Breast epithelium (tissue), 4 donors: ENCODE results near the gene RNF135. TPM values are rescaled to one million over a fixed set of nuclear protein-coding genes. Genes with fewer than 3 reads are reported as not detected.

ENCODE experiments used
- DNase-seq, 2 donors: peaks; one replicate each; pipeline ENCODE4 v3.0.0-alpha.2; 2019; ENCODE audit warnings: low spot score in 2 of 2
- H3K27ac ChIP-seq, 2 donors: fragments of 200-600 bp; sonication (generic) in 1 of 2; one replicate each; pipeline ENCODE4 v1.5.1; 2016 to 2019; ENCODE audit warnings: mild to moderate bottlenecking in 1 of 2
- H3K27me3 ChIP-seq, 2 donors: fragments of 200-600 bp; sonication (generic) in 1 of 2; one replicate each; pipeline versions ENCODE4 v1.5.1 to v1.6.0; 2017 to 2019; ENCODE audit warnings: control low read depth in 1 of 2, mild to moderate bottlenecking in 1 of 2
- H3K36me3 ChIP-seq: fragments of 200-600 bp; one replicate; pipeline ENCODE4 v1.5.1; 2019
- H3K4me1 ChIP-seq, 2 donors: fragments of 200-600 bp; sonication (generic); one replicate each; pipeline ENCODE4 v1.5.1; 2016 to 2019; ENCODE audit warnings: control low read depth in 1 of 2
- H3K4me3 ChIP-seq, 3 donors: fragments of 200-600 bp; sonication (generic); 1 replicate in 2 of 3; 2 replicates in 1 of 3; pipeline ENCODE4 v1.5.1; 2016 to 2019; ENCODE audit warnings: mild to moderate bottlenecking in 3 of 3, moderate library complexity in 2 of 3
- H3K9me3 ChIP-seq, 2 donors: fragments of 200-600 bp; sonication (generic) in 1 of 2; one replicate each; pipeline ENCODE4 v1.5.1; 2016 to 2019; ENCODE audit warnings: control low read depth in 1 of 2
- CTCF ChIP-seq, 3 donors: fragments of 450-650 bp; IDR thresholded peaks; one replicate each; pipeline ENCODE4 v1.5.1; 2016 to 2017; ENCODE audit warnings: antibody characterized with exemption in 3 of 3, mild to moderate bottlenecking in 3 of 3, moderate library complexity in 3 of 3
- POLR2A ChIP-seq: fragments of 450-650 bp; IDR thresholded peaks from one replicate; pipeline ENCODE4 v1.6.1; 2016; ENCODE audit warnings: antibody characterized with exemption, mild to moderate bottlenecking, moderate library complexity
- POLR2AphosphoS5 ChIP-seq, 3 donors: sonication (generic); formaldehyde crosslinking; IDR thresholded peaks; one replicate each; pipeline ENCODE4 v1.6.1; 2017; ENCODE audit warnings: antibody characterized with exemption in 3 of 3
- intact Hi-C: fragments of 100-400 bp; cut with DNase I; formaldehyde crosslinking; loops from one replicate; pipeline ENCODE4 v1.15.1; 2023; ENCODE audit warnings: low total_unique reads
- total RNA-seq, 3 donors: library from RNA; depleted of rRNA; stranded (reverse); fragments of >200 nt; gene quantifications; one replicate each; pipeline ENCODE4 v1.1.0, GENCODE V29; 2016

Gene RNF135
- total RNA-seq, 3 donors from 2014 or later: 29.2 to 50.2 (median 33.1) TPM

- Histone ChIP-seq H3K4me3 (no peak overlapping the region), H3K9me3 (no peaks in the 10 kb centered on the region), H3K27ac (no peak overlapping the region), H3K27me3 (no peaks in the 10 kb centered on the region), H3K4me1 (no peaks in the 10 kb centered on the region), H3K36me3 (no peaks in the 10 kb centered on the region)
- intact Hi-C loops: no loop called here
- TF ChIP-seq POLR2A (no peak), POLR2AphosphoS5 (IDR thresholded peaks at IDR 0.05) (no peak), CTCF (IDR thresholded peaks at IDR 0.05) (no peak)
- no peak for DNase-seq
Measured at GRCh38 chr17:30933966-30934365, 36.9 kb upstream of the RNF135 start.

GRCh38 chr17:30939051-30939689, 31.7 kb upstream of the RNF135 start:
- H3K27ac ChIP-seq: no peak overlapping the region
- H3K4me3 ChIP-seq: no peak overlapping the region
- H3K36me3 ChIP-seq: no peaks in the 10 kb centered on the region
- TF ChIP-seq POLR2AphosphoS5 (IDR thresholded peaks at IDR 0.05): no peak
- no peaks in the 10 kb centered on the region for H3K9me3 ChIP-seq
- no peaks in the 10 kb centered on the region for H3K4me1 ChIP-seq
- no peaks in the 10 kb centered on the region for H3K27me3 ChIP-seq
- no peak for DNase-seq
- intact Hi-C loops: no loop called here

- Histone ChIP-seq H3K9me3 (no peaks in the 10 kb centered on the region), H3K27ac (no peak overlapping the region), H3K4me1 (no peaks in the 10 kb centered on the region), H3K4me3 (no peak overlapping the region), H3K36me3 (no peaks in the 10 kb centered on the region), H3K27me3 (no peaks in the 10 kb centered on the region)
- no peak for DNase-seq
- TF ChIP-seq POLR2AphosphoS5 (IDR thresholded peaks at IDR 0.05) (no peak), POLR2A (no peak), CTCF (IDR thresholded peaks at IDR 0.05) (no peak)
- intact Hi-C loops: no loop called here
Measured at GRCh38 chr17:30942308-30943079, 28.3 kb upstream of the RNF135 start.

- Histone ChIP-seq H3K9me3 (no peaks in the 10 kb centered on the region), H3K4me3 (no peak overlapping the region), H3K27me3 (no peaks in the 10 kb centered on the region), H3K27ac (no peak overlapping the region), H3K4me1 (no peaks in the 10 kb centered on the region), H3K36me3 (no peaks in the 10 kb centered on the region)
- DNase-seq: no peak
- intact Hi-C loops: no loop called here
- TF ChIP-seq CTCF (IDR thresholded peaks at IDR 0.05) (no peak), POLR2A (no peak), POLR2AphosphoS5 (IDR thresholded peaks at IDR 0.05) (no peak)
Measured at GRCh38 chr17:30947796-30948195, 23.0 kb upstream of the RNF135 start.

GRCh38 chr17:30950189-30950588, 20.6 kb upstream of the RNF135 start:
- Histone ChIP-seq H3K4me1 (no peaks in the 10 kb centered on the region), H3K27me3 (no peaks in the 10 kb centered on the region), H3K27ac (no peak overlapping the region), H3K36me3 (no peaks in the 10 kb centered on the region), H3K4me3 (no peak overlapping the region), H3K9me3 (no peaks in the 10 kb centered on the region)
- DNase-seq: no peak
- no peak for TF ChIP-seq POLR2A
- TF ChIP-seq CTCF (IDR thresholded peaks at IDR 0.05): no peak
- no peak for TF ChIP-seq POLR2AphosphoS5 (IDR thresholded peaks at IDR 0.05)
- intact Hi-C loops: no loop called here
